K562 (cell line): ENCODE data around the gene IGLL1. TPM values are rescaled to one million over a fixed set of nuclear protein-coding genes. Genes with fewer than 3 reads are reported as not detected.
A peak's percentile ranks its signal among the peaks of the same experiment; 100 is the strongest.

ENCODE experiments used
- AFF1 ChIP-seq, 2 experiments: fragments of 450-650 bp; IDR thresholded peaks; 2 replicates each; pipeline ENCODE4 v1.6.1; 2018; ENCODE audit warnings: mild to moderate bottlenecking in 2 of 2, low read depth in 1 of 2; ENCODE audit not compliant: partially characterized antibody in 2 of 2
- ARID1B ChIP-seq: fragments of 450-650 bp; IDR thresholded peaks from 2 replicates; pipeline ENCODE4 v1.6.1; 2016; ENCODE audit warnings: antibody characterized with exemption, mild to moderate bottlenecking, inconsistent platforms
- ELF4 ChIP-seq: fragments of 450-650 bp; formaldehyde crosslinking; IDR thresholded peaks from 2 replicates; pipeline ENCODE4 v1.4.0; 2022; ENCODE audit warnings: missing genetic modification characterization
- ERF ChIP-seq: fragments of 450-650 bp; formaldehyde crosslinking; IDR thresholded peaks from 2 replicates; pipeline ENCODE4 v1.4.0; 2020; ENCODE audit warnings: mild to moderate bottlenecking, mixed read lengths
- FOXP1 ChIP-seq: sonication (generic); formaldehyde crosslinking; IDR thresholded peaks from 2 replicates; pipeline ENCODE4 v1.8.0; 2022; ENCODE audit warnings: mild to moderate bottlenecking, missing genetic modification reagents
- HDAC8 ChIP-seq: fragments of 450-650 bp; IDR thresholded peaks from 2 replicates; pipeline ENCODE4 v1.6.1; 2016; ENCODE audit warnings: mild to moderate bottlenecking, missing genetic modification characterization, moderate library complexity, missing compliant biosample characterization
- HDGF ChIP-seq: fragments of 450-650 bp; IDR thresholded peaks from 2 replicates; pipeline ENCODE4 v1.6.1; 2016
- HLTF ChIP-seq: fragments of 450-650 bp; IDR thresholded peaks from 2 replicates; pipeline ENCODE4 v1.6.1; 2016
- ID3 ChIP-seq, 2 experiments: fragments of 250-450 bp in 1 of 2; fragments of 450-650 bp in 1 of 2; sonication (Bioruptor Pico) in 1 of 2; IDR thresholded peaks; 2 replicates each; pipeline versions ENCODE4 v1.6.1 to v1.8.0; 2016 to 2021; ENCODE audit warnings: mild to moderate bottlenecking in 2 of 2, moderate library complexity in 2 of 2, missing compliant biosample characterization in 1 of 2, missing genetic modification characterization in 1 of 2
- MTA2 ChIP-seq: fragments of 450-650 bp; IDR thresholded peaks from 2 replicates; pipeline ENCODE4 v1.6.1; 2016; ENCODE audit warnings: low read depth
- MYBL2 ChIP-seq, 2 experiments: fragments of 450-650 bp in 1 of 2; sonication (generic) in 1 of 2; formaldehyde crosslinking in 1 of 2; IDR thresholded peaks; 2 replicates each; pipeline versions ENCODE4 v1.6.1 to v1.8.1; 2017 to 2022; ENCODE audit warnings: borderline replicate concordance in 1 of 2, inconsistent platforms in 1 of 2, low read depth in 1 of 2, mild to moderate bottlenecking in 1 of 2, missing genetic modification reagents in 1 of 2, moderate library complexity in 1 of 2
- NBN ChIP-seq: fragments of 450-650 bp; IDR thresholded peaks from 2 replicates; pipeline ENCODE4 v1.6.1; 2016; ENCODE audit warnings: low read depth, mild to moderate bottlenecking
- NFRKB ChIP-seq: fragments of 450-650 bp; IDR thresholded peaks from 2 replicates; pipeline ENCODE4 v1.6.1; 2016; ENCODE audit warnings: low read depth
- RFX1 ChIP-seq: fragments of 450-650 bp; IDR thresholded peaks from 2 replicates; pipeline ENCODE4 v1.6.1; 2016; ENCODE audit warnings: mild to moderate bottlenecking, moderate library complexity
- SIN3B ChIP-seq: fragments of 450-650 bp; IDR thresholded peaks from 2 replicates; pipeline ENCODE4 v1.6.1; 2017; ENCODE audit warnings: low read depth, mild to moderate bottlenecking, moderate library complexity
- SIRT6 ChIP-seq: IDR thresholded peaks from one replicate; pipeline ENCODE4 v1.6.1; 2012; ENCODE audit warnings: low read depth, mild to moderate bottlenecking, control low read depth, inconsistent platforms, low read length, moderate library complexity
- SMC3 ChIP-seq: conservative IDR thresholded peaks from 2 replicates; pipeline ENCODE4 v1.6.1; 2011; ENCODE audit warnings: low read depth, low read length, improper control_type of control experiment; ENCODE audit not compliant: insufficient read depth
- TCF3 ChIP-seq: sonication (generic); formaldehyde crosslinking; IDR thresholded peaks from 2 replicates; pipeline ENCODE4 v1.4.0; 2020; ENCODE audit warnings: mild to moderate bottlenecking, missing genetic modification reagents
- TEAD4 ChIP-seq, 2 experiments: sonication (generic) in 1 of 2; formaldehyde crosslinking in 1 of 2; IDR thresholded peaks; 2 replicates each; pipeline versions ENCODE4 v1.6.1 to v1.8.0; 2012 to 2022; ENCODE audit warnings: borderline replicate concordance in 1 of 2, inconsistent platforms in 1 of 2, low read length in 1 of 2, mild to moderate bottlenecking in 1 of 2, missing genetic modification reagents in 1 of 2
- TOE1 ChIP-seq, 2 experiments: fragments of 450-650 bp in 1 of 2; sonication (generic) in 1 of 2; formaldehyde crosslinking in 1 of 2; IDR thresholded peaks; 2 replicates each; pipeline versions ENCODE4 v1.7.1 to v1.8.0; 2016 to 2022; ENCODE audit warnings: borderline replicate concordance in 2 of 2, mild to moderate bottlenecking in 2 of 2, antibody characterized with exemption in 1 of 2, inconsistent platforms in 1 of 2, low read depth in 1 of 2, missing genetic modification reagents in 1 of 2, moderate library complexity in 1 of 2
- U2AF1 ChIP-seq: fragments of 200-400 bp; formaldehyde crosslinking; optimal IDR thresholded peaks from 2 replicates; pipeline ENCODE3; 2017; ENCODE audit warnings: mild to moderate bottlenecking, low read depth, low read length, moderate library complexity
- YBX1 ChIP-seq: fragments of 450-650 bp; IDR thresholded peaks from 2 replicates; pipeline ENCODE4 v1.7.1; 2016; ENCODE audit warnings: mild to moderate bottlenecking
- ZNF232 ChIP-seq: sonication (generic); formaldehyde crosslinking; IDR thresholded peaks from 2 replicates; pipeline ENCODE4 v1.8.0; 2022; ENCODE audit warnings: mild to moderate bottlenecking, missing genetic modification reagents
- ZNF354B ChIP-seq: fragments of 250-450 bp; sonication (Bioruptor Pico); IDR thresholded peaks from 2 replicates; pipeline ENCODE4 v1.4.0; 2020
- ZNF41 ChIP-seq: fragments of 250-450 bp; sonication (Bioruptor Pico); conservative IDR thresholded peaks from 2 replicates; pipeline ENCODE4 v1.4.0; 2020; ENCODE audit warnings: mild to moderate bottlenecking
- ZNF589 ChIP-seq: fragments of 200-800 bp; sonication (Bioruptor generic); IDR thresholded peaks from 2 replicates; pipeline ENCODE4 v1.6.1; 2016; ENCODE audit warnings: low read depth, missing genetic modification characterization, missing compliant biosample characterization
- ZNF695 ChIP-seq: fragments of 450-650 bp; formaldehyde crosslinking; IDR thresholded peaks from 2 replicates; pipeline ENCODE4 v1.4.0; 2020; ENCODE audit warnings: mild to moderate bottlenecking, moderate library complexity
- polyA plus RNA-seq, 8 experiments: library from polyadenylated mRNA; depleted of rRNA in 4 of 8; stranded (reverse) in 5 of 8; unstranded in 3 of 8; fragments of >200 nt; fragmentation: Nextera tagmentation in 2 of 8; fragmentation: Illumina TruSeq in 1 of 8; extraction: Ambion mirVana in 2 of 8; extraction: Trizol in 1 of 8; gene quantifications; 2 replicates each; pipeline versions ENCODE4 v1.2.1 to v1.2.3, GENCODE V29; 2011 to 2014; ENCODE audit warnings: inconsistent platforms in 1 of 8, missing spikeins in 1 of 8
- total RNA-seq, 7 experiments: library from RNA; depleted of rRNA in 6 of 7; stranded (reverse); fragments of >200 nt in 6 of 7; fragmentation: Illumina TruSeq in 2 of 7; extraction: Trizol in 2 of 7; gene quantifications; 2 replicates each; pipeline versions ENCODE4 v1.2.1 to v1.2.3, GENCODE V29; 2011 to 2021; ENCODE audit warnings: low replicate concordance in 1 of 7

IGLL1 gene
- total and polyA plus RNA-seq, 9 of the 15 experiments (the other 6 are each of a cell fraction or from before 2014, with no cell fraction given), result 0.10 to 0.32 (median 0.20) TPM; not detected in 6

GRCh38 chr22:23533771-23534191, 46.3 kb downstream of the IGLL1 start (continued):
- TF ChIP-seq HLTF, result 0 out of 2 replicates have a peak, but pooled peaks have one; percentile 33
- TF ChIP-seq ZNF695 (CRISPR knock-in tag), result no peak
- TF ChIP-seq MYBL2 (IDR thresholded peaks at IDR 0.05; ENCODE audit: low read depth), result no peak
- no peak for TF ChIP-seq MYBL2 (CRISPR knock-in tag; IDR thresholded peaks at IDR 0.05; ENCODE audit: borderline replicate concordance)
- TF ChIP-seq YBX1, result no peak
- peak; percentile 28; the same call in 1 of the 2 replicates for TF ChIP-seq NFRKB
- peak; percentile 59; the same call in 1 of the 2 replicates for TF ChIP-seq HDGF
- TF ChIP-seq ZNF232 (CRISPR knock-in tag), result no peak
- no peak for TF ChIP-seq ID3 (CRISPR knock-in tag; IDR thresholded peaks at IDR 0.05)
- TF ChIP-seq ID3 (tag; IDR thresholded peaks at IDR 0.05), result no peak
- no peak for TF ChIP-seq ELF4
- TF ChIP-seq MTA2, result peak; percentile 66
- no peak for TF ChIP-seq TEAD4 (IDR thresholded peaks at IDR 0.05; ENCODE audit: low read length)
- TF ChIP-seq TEAD4 (CRISPR knock-in tag; IDR thresholded peaks at IDR 0.05; ENCODE audit: borderline replicate concordance), result no peak
- no peak for TF ChIP-seq ZNF41 (CRISPR knock-in tag)
- TF ChIP-seq ERF, result no peak
- peak; percentile 69; the same call in 1 of the 2 replicates for TF ChIP-seq NBN
- TF ChIP-seq SIN3B, result no peak
- peak; percentile 73 for TF ChIP-seq ARID1B
- TF ChIP-seq ZNF354B (CRISPR knock-in tag), result no peak
- no peak for TF ChIP-seq ZNF589 (CRISPR knock-in tag)
- TF ChIP-seq TOE1 (IDR thresholded peaks at IDR 0.05; ENCODE audit: borderline replicate concordance), result no peak
- no peak for TF ChIP-seq TOE1 (CRISPR knock-in tag; IDR thresholded peaks at IDR 0.05; ENCODE audit: borderline replicate concordance, low read depth)
- TF ChIP-seq HDAC8, result no peak
- TF ChIP-seq RFX1, result no peak
- no peak for TF ChIP-seq SIRT6
- TF ChIP-seq TCF3, result peak; percentile 37; the same call in 1 of the 2 replicates
- no peak for TF ChIP-seq FOXP1 (CRISPR knock-in tag)
- peak in 1 of 2 experiments; percentile 70 for TF ChIP-seq AFF1 (IDR thresholded peaks at IDR 0.05; ENCODE audit: low read depth in 1 of 2, partially characterized antibody in 2 of 2)
- TF ChIP-seq U2AF1, result no peak
- TF ChIP-seq SMC3, result no peak
